ENCODE measurements around the gene TMEM120B.

The TMEM120B gene

DNA sequence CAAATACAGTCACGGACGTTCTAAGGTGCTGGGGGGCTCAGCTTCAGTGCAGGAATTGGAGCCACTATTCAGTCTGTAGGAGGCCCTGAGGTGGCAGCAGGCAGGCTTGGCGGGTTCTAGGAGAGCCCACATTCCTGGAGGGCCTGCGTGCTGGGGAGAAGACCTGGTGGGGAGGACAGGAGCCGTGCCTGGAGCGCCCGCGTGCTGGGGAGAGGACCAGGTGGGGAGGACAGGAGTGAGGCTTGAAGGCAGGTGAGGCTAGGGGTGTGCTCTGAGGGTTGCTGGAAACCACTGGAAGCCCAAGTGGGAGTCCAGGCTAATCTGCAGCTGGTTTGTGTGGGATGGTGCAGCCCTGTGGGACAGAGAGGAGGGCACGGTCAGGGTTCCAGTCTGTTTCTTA lies 57.8 kb downstream of the TMEM120B start:
- H3K9me3 ChIP-seq (ENCODE audit: control insufficient read depth, low read length) = no peaks in the 10 kb centered on the region
- no peak overlapping the region for H3K27ac ChIP-seq (ENCODE audit: low read length, poor library complexity, severe bottlenecking)
- peaks cover 0 to 24% of the 10 kb centered on the region in 2 experiments for H3K36me3 ChIP-seq (ENCODE audit: control insufficient read depth in 1 of 2, insufficient read depth in 2 of 2, low read depth in 1 of 2, low read length in 2 of 2)
- no peak overlapping the region for H2BK120ac ChIP-seq (ENCODE audit: low read depth, low read length)
- H3K9ac ChIP-seq (ENCODE audit: low read length) = no peak overlapping the region
- no peak overlapping the region for H2BK15ac ChIP-seq (ENCODE audit: low read depth, poor library complexity, severe bottlenecking)
- H3K23ac ChIP-seq (ENCODE audit: low read length in 2 of 2) = no peak overlapping the region
- no peak overlapping the region for H3K14ac ChIP-seq (ENCODE audit: low read length in 2 of 2)
- H2BK12ac ChIP-seq (ENCODE audit: low read length in 2 of 2) = no peak overlapping the region
- no peak overlapping the region for H3K4me2 ChIP-seq (ENCODE audit: low read length, poor library complexity, severe bottlenecking)
- H3K27me3 ChIP-seq (ENCODE audit: control insufficient read depth in 1 of 2, insufficient read depth in 1 of 2, low read length in 2 of 2) = no peaks in the 10 kb centered on the region
- no peak overlapping the region for H2BK5ac ChIP-seq (ENCODE audit: low read depth, low read length, poor library complexity, severe bottlenecking)
- H2AFZ ChIP-seq (ENCODE audit: low read depth, low read length) = no peak overlapping the region
- WGBS = 80% methylated on average over 9 of the region's 9 CpGs
- no peak overlapping the region for H3K4me3 ChIP-seq (ENCODE audit: insufficient read depth in 1 of 2, low read depth in 1 of 2, low read length in 2 of 2)
- no peak for DNase-seq
- peak overlapping the region; percentile 70 for H2AK5ac ChIP-seq (ENCODE audit: low read length, severe bottlenecking)
- H3K4me1 ChIP-seq (ENCODE audit: control insufficient read depth, insufficient read depth, low read depth, low read length) = peaks cover 59% of the 10 kb centered on the region
- no peak overlapping the region for H4K8ac ChIP-seq (ENCODE audit: low read length)
- H4K91ac ChIP-seq (ENCODE audit: low read length) = no peak overlapping the region
- no peak overlapping the region for H3K4ac ChIP-seq (ENCODE audit: low read depth in 1 of 2, low read length in 2 of 2)
- peaks cover 3% of the 10 kb centered on the region for H3K79me1 ChIP-seq (replicated peaks; ENCODE audit: low read length, poor library complexity, severe bottlenecking)
- H3K18ac ChIP-seq (ENCODE audit: low read depth in 1 of 2, low read length in 2 of 2) = no peak overlapping the region

DNA sequence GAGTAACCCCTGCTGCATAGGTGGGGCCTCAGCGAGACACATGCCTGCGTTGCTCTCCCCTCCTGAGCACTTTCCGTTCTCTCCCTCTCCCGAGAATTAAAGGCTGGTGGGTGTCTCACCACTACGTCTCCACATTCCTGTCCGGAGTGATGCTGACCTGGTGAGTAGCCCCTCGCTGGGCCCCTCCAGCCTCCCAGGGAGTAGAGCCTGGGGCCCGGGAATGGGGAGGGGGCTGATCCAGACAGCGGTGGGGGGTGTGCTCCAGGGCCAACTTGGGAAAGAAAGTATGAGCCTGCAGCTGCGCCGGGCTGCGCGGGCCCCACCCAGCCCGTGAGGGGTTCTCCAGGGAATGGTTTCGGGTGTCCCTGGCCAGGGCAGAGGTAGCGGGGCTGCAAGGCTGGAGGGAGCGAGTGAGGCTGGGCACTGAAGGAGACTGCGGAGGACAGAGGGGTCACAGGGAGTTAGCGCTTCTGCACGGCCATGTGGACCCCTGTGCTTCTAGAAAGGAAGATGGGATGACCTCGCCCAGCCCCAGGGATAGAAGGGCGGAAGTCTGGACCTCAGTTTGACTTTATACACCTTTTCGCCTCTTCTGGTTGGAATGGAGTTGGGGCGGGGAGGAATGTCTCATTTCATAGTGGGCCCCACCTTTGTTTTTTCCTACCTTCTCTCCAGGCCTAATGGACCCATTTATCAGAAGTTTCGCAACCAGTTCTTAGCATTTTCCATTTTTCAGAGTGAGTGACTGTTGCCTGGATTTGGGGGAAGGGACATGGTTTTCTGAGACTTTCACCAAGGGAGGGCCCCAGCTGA lies 58.5 kb downstream of the TMEM120B start:
- WGBS = 80% methylated on average over 25 of the region's 25 CpGs
- H3K18ac ChIP-seq (ENCODE audit: low read depth in 1 of 2, low read length in 2 of 2) = no peak overlapping the region
- no peak overlapping the region for H2BK12ac ChIP-seq (ENCODE audit: low read length in 2 of 2)
- no peak overlapping the region for H2AFZ ChIP-seq (ENCODE audit: low read depth, low read length)
- H3K23ac ChIP-seq (ENCODE audit: low read length in 2 of 2) = no peak overlapping the region
- peaks cover 60% of the 10 kb centered on the region for H3K4me1 ChIP-seq (ENCODE audit: control insufficient read depth, insufficient read depth, low read depth, low read length)
- H3K27ac ChIP-seq (ENCODE audit: low read length, poor library complexity, severe bottlenecking) = no peak overlapping the region
- no peak overlapping the region for H3K9ac ChIP-seq (ENCODE audit: low read length)
- no peak overlapping the region for H4K8ac ChIP-seq (ENCODE audit: low read length)
- no peak overlapping the region for H3K14ac ChIP-seq (ENCODE audit: low read length in 2 of 2)
- H3K4me3 ChIP-seq (ENCODE audit: insufficient read depth in 1 of 2, low read depth in 1 of 2, low read length in 2 of 2) = no peak overlapping the region
- H2AK5ac ChIP-seq (ENCODE audit: low read length, severe bottlenecking) = peak overlapping the region; percentile 70
- no peak overlapping the region for H4K91ac ChIP-seq (ENCODE audit: low read length)
- no peak for DNase-seq
- H3K4ac ChIP-seq (ENCODE audit: low read depth in 1 of 2, low read length in 2 of 2) = no peak overlapping the region
- H3K9me3 ChIP-seq (ENCODE audit: control insufficient read depth, low read length) = no peaks in the 10 kb centered on the region
- H2BK120ac ChIP-seq (ENCODE audit: low read depth, low read length) = no peak overlapping the region
- peak overlapping the region; percentile 37 for H2BK15ac ChIP-seq (ENCODE audit: low read depth, poor library complexity, severe bottlenecking)
- H2BK5ac ChIP-seq (ENCODE audit: low read depth, low read length, poor library complexity, severe bottlenecking) = no peak overlapping the region
- peaks cover 3% of the 10 kb centered on the region for H3K79me1 ChIP-seq (replicated peaks; ENCODE audit: low read length, poor library complexity, severe bottlenecking)
- peaks cover 0 to 29% of the 10 kb centered on the region in 2 experiments for H3K36me3 ChIP-seq (ENCODE audit: control insufficient read depth in 1 of 2, insufficient read depth in 2 of 2, low read depth in 1 of 2, low read length in 2 of 2)
- no peak overlapping the region for H3K4me2 ChIP-seq (ENCODE audit: low read length, poor library complexity, severe bottlenecking)
- H3K27me3 ChIP-seq (ENCODE audit: control insufficient read depth in 1 of 2, insufficient read depth in 1 of 2, low read length in 2 of 2) = no peaks in the 10 kb centered on the region

DNA sequence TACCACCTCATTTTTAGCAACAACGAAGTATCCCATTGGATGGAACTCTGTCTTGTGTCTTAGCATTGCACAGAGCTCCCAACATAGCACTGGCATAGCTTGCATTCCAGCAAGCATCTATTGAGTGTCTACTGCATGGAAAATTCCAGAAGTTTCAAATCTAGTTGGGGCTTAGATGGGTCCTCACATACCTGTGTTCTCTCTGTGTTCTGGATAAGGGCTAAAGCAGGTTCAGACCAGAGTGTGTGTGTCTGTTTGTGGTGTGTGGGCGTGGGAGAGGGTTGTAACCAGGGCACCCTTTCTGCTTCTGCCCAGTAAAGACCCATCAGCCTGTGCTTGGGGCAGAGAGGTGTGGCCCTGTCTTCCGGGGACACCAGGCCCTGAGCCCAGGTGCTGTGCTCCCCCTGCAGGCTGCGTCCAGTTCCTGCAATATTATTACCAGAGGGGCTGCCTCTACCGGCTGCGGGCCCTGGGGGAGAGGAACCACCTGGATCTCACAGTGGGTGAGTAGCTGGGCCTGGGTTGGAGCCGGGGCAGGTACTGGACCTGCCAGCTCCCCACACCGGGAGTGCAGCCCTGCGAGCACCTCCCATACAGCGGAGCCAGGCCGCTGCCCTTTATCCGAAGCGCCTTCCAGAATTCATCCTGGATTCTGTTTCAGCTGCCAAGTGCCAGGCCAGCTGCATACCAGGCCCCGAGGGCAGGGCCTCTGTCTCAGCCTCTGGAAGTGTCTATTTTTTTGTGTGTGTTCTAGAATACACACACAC lies 60.6 kb downstream of the TMEM120B start:
- Histone ChIP-seq H3K79me1 (replicated peaks; ENCODE audit: low read length, poor library complexity, severe bottlenecking) (peaks cover 6% of the 10 kb centered on the region), H3K27me3 (ENCODE audit: control insufficient read depth in 1 of 2, insufficient read depth in 1 of 2, low read length in 2 of 2) (no peaks in the 10 kb centered on the region), H2BK120ac (ENCODE audit: low read depth, low read length) (no peak overlapping the region), H3K9ac (ENCODE audit: low read length) (no peak overlapping the region), H4K91ac (ENCODE audit: low read length) (no peak overlapping the region), H3K4me3 (ENCODE audit: insufficient read depth in 1 of 2, low read depth in 1 of 2, low read length in 2 of 2) (no peak overlapping the region), H3K4me2 (ENCODE audit: low read length, poor library complexity, severe bottlenecking) (peak overlapping the region; percentile 7), H3K18ac (ENCODE audit: low read depth in 1 of 2, low read length in 2 of 2) (peak overlapping the region in 1 of 2 experiments; percentile 18), H3K4ac (ENCODE audit: low read depth in 1 of 2, low read length in 2 of 2) (no peak overlapping the region), H3K9me3 (ENCODE audit: control insufficient read depth, low read length) (no peaks in the 10 kb centered on the region), H2BK5ac (ENCODE audit: low read depth, low read length, poor library complexity, severe bottlenecking) (peak overlapping the region; percentile 53), H2BK15ac (ENCODE audit: low read depth, poor library complexity, severe bottlenecking) (no peak overlapping the region), H3K23ac (ENCODE audit: low read length in 2 of 2) (no peak overlapping the region), H3K14ac (ENCODE audit: low read length in 2 of 2) (no peak overlapping the region), H3K27ac (ENCODE audit: low read length, poor library complexity, severe bottlenecking) (peak overlapping the region; percentile 71), H2BK12ac (ENCODE audit: low read length in 2 of 2) (no peak overlapping the region), H3K4me1 (ENCODE audit: control insufficient read depth, insufficient read depth, low read depth, low read length) (peaks cover 53% of the 10 kb centered on the region), H2AFZ (ENCODE audit: low read depth, low read length) (no peak overlapping the region), H3K36me3 (ENCODE audit: control insufficient read depth in 1 of 2, insufficient read depth in 2 of 2, low read depth in 1 of 2, low read length in 2 of 2) (peaks cover 0 to 39% of the 10 kb centered on the region in 2 experiments), H4K8ac (ENCODE audit: low read length) (peak overlapping the region; percentile 64), H2AK5ac (ENCODE audit: low read length, severe bottlenecking) (peak overlapping the region; percentile 87)
- peak; percentile 69 for DNase-seq
- 49% methylated on average over 13 of the region's 14 CpGs for WGBS

DNA sequence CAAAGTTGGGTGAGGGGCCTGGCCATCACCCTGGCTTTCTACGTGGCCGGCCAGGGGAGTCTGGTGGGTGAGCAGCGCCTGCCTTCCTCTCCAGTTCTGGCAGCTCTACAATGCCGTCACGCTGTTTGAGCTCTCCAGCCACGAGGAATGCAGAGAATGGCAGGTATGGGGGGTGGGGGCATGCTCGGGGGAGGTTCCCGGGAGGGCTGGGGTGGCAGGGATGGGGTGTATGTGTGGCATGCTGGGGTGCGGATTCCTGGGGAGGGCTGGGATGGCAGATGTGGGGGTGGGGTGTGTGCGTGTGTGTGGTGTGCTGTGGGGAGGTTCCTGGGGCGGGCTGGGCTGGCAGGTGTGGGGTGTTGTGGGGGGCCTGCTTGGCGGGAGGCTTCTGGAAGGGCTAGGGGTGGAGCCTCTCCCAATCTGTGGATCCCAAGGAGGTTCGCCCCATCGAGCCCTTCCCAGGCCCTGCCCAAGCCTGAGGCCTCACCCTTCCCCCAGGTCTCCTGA lies 62.5 kb downstream of the TMEM120B start:
- WGBS = 83% methylated on average over 10 of the region's 14 CpGs
- peaks cover 44% of the 10 kb centered on the region for H3K4me1 ChIP-seq (ENCODE audit: control insufficient read depth, insufficient read depth, low read depth, low read length)

More for the DNA sequence above, 62.5 kb downstream of the TMEM120B start:
- Histone ChIP-seq H3K14ac (ENCODE audit: low read length in 2 of 2) (no peak overlapping the region), H2BK120ac (ENCODE audit: low read depth, low read length) (no peak overlapping the region), H2BK5ac (ENCODE audit: low read depth, low read length, poor library complexity, severe bottlenecking) (peak overlapping the region; percentile 68), H3K9me3 (ENCODE audit: control insufficient read depth, low read length) (no peaks in the 10 kb centered on the region), H2AK5ac (ENCODE audit: low read length, severe bottlenecking) (peak overlapping the region; percentile 97), H3K9ac (ENCODE audit: low read length) (no peak overlapping the region), H3K79me1 (replicated peaks; ENCODE audit: low read length, poor library complexity, severe bottlenecking) (peaks cover 3% of the 10 kb centered on the region), H4K8ac (ENCODE audit: low read length) (no peak overlapping the region), H3K27ac (ENCODE audit: low read length, poor library complexity, severe bottlenecking) (peak overlapping the region; percentile 82), H3K4me3 (ENCODE audit: insufficient read depth in 1 of 2, low read depth in 1 of 2, low read length in 2 of 2) (no peak overlapping the region), H4K91ac (ENCODE audit: low read length) (no peak overlapping the region), H3K4ac (ENCODE audit: low read depth in 1 of 2, low read length in 2 of 2) (no peak overlapping the region), H2BK12ac (ENCODE audit: low read length in 2 of 2) (no peak overlapping the region), H3K23ac (ENCODE audit: low read length in 2 of 2) (no peak overlapping the region), H2AFZ (ENCODE audit: low read depth, low read length) (no peak overlapping the region), H3K27me3 (ENCODE audit: control insufficient read depth in 1 of 2, insufficient read depth in 1 of 2, low read length in 2 of 2) (no peaks in the 10 kb centered on the region), H2BK15ac (ENCODE audit: low read depth, poor library complexity, severe bottlenecking) (no peak overlapping the region), H3K36me3 (ENCODE audit: control insufficient read depth in 1 of 2, insufficient read depth in 2 of 2, low read depth in 1 of 2, low read length in 2 of 2) (peaks cover 0 to 40% of the 10 kb centered on the region in 2 experiments), H3K4me2 (ENCODE audit: low read length, poor library complexity, severe bottlenecking) (peak overlapping the region; percentile 24), H3K18ac (ENCODE audit: low read depth in 1 of 2, low read length in 2 of 2) (no peak overlapping the region)
- no peak for DNase-seq

Data from mesenchymal stem cell (in vitro differentiated cells and primary cell).